HepG2 (cell line): ENCODE measurements around the gene ARHGEF40. TPM values are rescaled to one million over a fixed set of nuclear protein-coding genes. Genes with fewer than 3 reads are reported as not detected.
A peak's percentile ranks its signal among the peaks of the same experiment; 100 is the strongest.

ENCODE experiments used
- CBX2 ChIP-seq, 2 experiments: fragments of 200-600 bp in 1 of 2; sonication (generic); formaldehyde crosslinking in 1 of 2; IDR thresholded peaks; 2 replicates each; pipeline versions ENCODE4 v1.7.0 to v1.8.1; 2018 to 2022; ENCODE audit warnings: low read depth in 2 of 2, low read length in 1 of 2, mild to moderate bottlenecking in 1 of 2, missing genetic modification reagents in 1 of 2
- FOXP1 ChIP-seq, 2 experiments: fragments of 450-650 bp in 1 of 2; IDR thresholded peaks; 2 replicates each; pipeline ENCODE4 v1.6.1; 2017 to 2018; ENCODE audit warnings: antibody characterized with exemption in 1 of 2
- RFX1 ChIP-seq: fragments of 450-650 bp; IDR thresholded peaks from 2 replicates; pipeline ENCODE4 v1.6.1; 2017
- SRF ChIP-seq: IDR thresholded peaks from 2 replicates; pipeline ENCODE4 v1.6.1; 2011; ENCODE audit warnings: mild to moderate bottlenecking, low read depth, low read length, moderate library complexity
- TAF15 ChIP-seq: fragments of 200-400 bp; formaldehyde crosslinking; IDR thresholded peaks from one replicate; pipeline ENCODE4 v1.6.1; 2018; ENCODE audit warnings: mild to moderate bottlenecking, low read depth, low read length; ENCODE audit not compliant: poor library complexity, severe bottlenecking
- TBX3 ChIP-seq: fragments of 450-650 bp; IDR thresholded peaks from 2 replicates; pipeline ENCODE4 v1.6.1; 2017; ENCODE audit warnings: antibody characterized with exemption, mild to moderate bottlenecking, inconsistent platforms, borderline replicate concordance
- ZFP36 ChIP-seq: fragments of 150-350 bp; IDR thresholded peaks from 2 replicates; pipeline ENCODE4 v1.6.1; 2018; ENCODE audit warnings: borderline replicate concordance, low read length, low read depth; ENCODE audit not compliant: partially characterized antibody
- ZNF232 ChIP-seq: sonication (generic); formaldehyde crosslinking; IDR thresholded peaks from 2 replicates; pipeline ENCODE4 v1.4.0; 2020; ENCODE audit warnings: missing genetic modification reagents, borderline replicate concordance
- ZNF235 ChIP-seq: sonication (generic); formaldehyde crosslinking; IDR thresholded peaks from 2 replicates; pipeline ENCODE4 v1.8.1; 2023; ENCODE audit warnings: mild to moderate bottlenecking, missing genetic modification reagents, borderline replicate concordance
- ZNF292 ChIP-seq: sonication (generic); formaldehyde crosslinking; IDR thresholded peaks from 2 replicates; pipeline ENCODE4 v1.8.1; 2022; ENCODE audit warnings: mild to moderate bottlenecking, low read depth, missing genetic modification reagents, borderline replicate concordance
- ZNF567 ChIP-seq: sonication (generic); formaldehyde crosslinking; IDR thresholded peaks from 2 replicates; pipeline ENCODE4 v1.8.1; 2023; ENCODE audit warnings: mild to moderate bottlenecking, missing genetic modification reagents, borderline replicate concordance
- ZNF790 ChIP-seq: sonication (generic); formaldehyde crosslinking; IDR thresholded peaks from 2 replicates; pipeline ENCODE4 v1.8.0; 2022; ENCODE audit warnings: missing genetic modification reagents, mild to moderate bottlenecking, borderline replicate concordance
- polyA plus RNA-seq, 8 experiments: library from polyadenylated mRNA; depleted of rRNA in 3 of 8; stranded (reverse) in 7 of 8; unstranded in 1 of 8; fragments of >200 nt; fragmentation: Illumina TruSeq in 4 of 8; extraction: Trizol in 4 of 8; gene quantifications; 2 replicates each; pipeline versions ENCODE4 v1.2.1 to v1.2.3, GENCODE V29; 2011 to 2016; ENCODE audit warnings: low read depth in 4 of 8, missing spikeins in 1 of 8, mixed read lengths in 1 of 8; ENCODE audit not compliant: insufficient read depth in 1 of 8
- total RNA-seq, 5 experiments: library from RNA; depleted of rRNA; stranded (reverse); fragments of >200 nt; fragmentation: Illumina TruSeq; extraction: Trizol; gene quantifications; 2 replicates each; pipeline ENCODE4 v1.2.3, GENCODE V29; 2016; ENCODE audit warnings: low read depth in 1 of 5
- TF ChIP-seq, protein P1 (sequence below): sonication (generic); formaldehyde crosslinking; IDR thresholded peaks from 2 replicates; pipeline ENCODE4 v1.8.0; 2022; ENCODE audit warnings: mild to moderate bottlenecking, missing genetic modification reagents, borderline replicate concordance
- TF ChIP-seq, protein P2 (sequence below): sonication (generic); formaldehyde crosslinking; IDR thresholded peaks from 2 replicates; pipeline ENCODE4 v1.5.1; 2020; ENCODE audit warnings: missing genetic modification reagents, mild to moderate bottlenecking, borderline replicate concordance
- TF ChIP-seq, protein P3 (sequence below): sonication (generic); formaldehyde crosslinking; IDR thresholded peaks from 2 replicates; pipeline ENCODE4 v1.4.0; 2020; ENCODE audit warnings: missing genetic modification reagents, mild to moderate bottlenecking, borderline replicate concordance
- TF ChIP-seq, protein P4 (sequence below): sonication (generic); formaldehyde crosslinking; IDR thresholded peaks from 2 replicates; pipeline ENCODE4 v1.5.1; 2020; ENCODE audit warnings: mild to moderate bottlenecking, moderate library complexity, missing genetic modification reagents
- TF ChIP-seq, protein P5 (sequence below): sonication (generic); formaldehyde crosslinking; IDR thresholded peaks from 2 replicates; pipeline ENCODE4 v1.4.0; 2020; ENCODE audit warnings: missing genetic modification reagents

ARHGEF40 gene
- total and polyA plus RNA-seq, 2 of the 13 experiments (the other 11 are each of a cell fraction or from before 2014, with no cell fraction given), result 28.1 to 78.1 TPM

DNA sequence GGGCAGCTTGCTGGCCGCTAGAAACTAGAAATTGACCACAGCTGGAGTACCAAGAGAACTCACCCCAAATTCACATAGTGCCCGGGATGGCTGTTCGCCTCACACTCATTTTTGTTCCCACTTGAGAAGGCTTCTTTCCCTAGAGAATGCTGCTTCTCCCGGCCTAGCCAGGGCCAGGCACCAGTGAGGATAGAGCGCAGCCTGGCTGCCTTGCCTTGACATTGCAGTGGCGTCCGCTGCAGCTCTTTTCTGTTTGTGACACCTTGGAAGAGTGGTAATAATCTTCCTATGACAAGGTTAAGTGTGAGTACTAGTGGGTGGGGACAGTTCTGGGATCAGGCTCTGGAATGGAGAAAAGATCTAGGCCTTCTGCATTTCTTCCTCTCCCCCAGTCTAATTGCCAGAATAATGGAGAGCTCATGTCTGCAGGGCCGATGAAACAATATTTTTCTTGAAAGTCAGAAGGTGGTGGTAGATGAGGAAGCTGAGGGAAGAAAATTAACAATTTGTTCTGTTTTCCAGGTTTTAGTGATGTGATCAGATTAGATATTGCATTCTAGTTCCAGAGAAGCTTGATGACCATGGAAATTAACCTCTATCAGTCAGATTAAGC, 34.5 kb downstream of the ARHGEF40 start (continued):
- TF ChIP-seq ZNF567 (CRISPR knock-in tag), result no peak
- TF ChIP-seq, protein P1, sequence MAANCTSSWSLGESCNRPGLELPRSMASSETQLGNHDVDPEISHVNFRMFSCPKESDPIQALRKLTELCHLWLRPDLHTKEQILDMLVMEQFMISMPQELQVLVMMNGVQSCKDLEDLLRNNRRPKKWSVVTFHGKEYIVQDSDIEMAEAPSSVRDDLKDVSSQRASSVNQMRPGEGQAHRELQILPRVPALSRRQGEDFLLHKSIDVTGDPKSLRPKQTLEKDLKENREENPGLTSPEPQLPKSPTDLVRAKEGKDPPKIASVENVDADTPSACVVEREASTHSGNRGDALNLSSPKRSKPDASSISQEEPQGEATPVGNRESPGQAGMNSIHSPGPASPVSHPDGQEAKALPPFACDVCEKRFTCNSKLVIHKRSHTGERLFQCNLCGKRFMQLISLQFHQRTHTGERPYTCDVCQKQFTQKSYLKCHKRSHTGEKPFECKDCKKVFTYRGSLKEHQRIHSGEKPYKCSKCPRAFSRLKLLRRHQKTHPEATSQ, result no peak
- TF ChIP-seq, protein P2, sequence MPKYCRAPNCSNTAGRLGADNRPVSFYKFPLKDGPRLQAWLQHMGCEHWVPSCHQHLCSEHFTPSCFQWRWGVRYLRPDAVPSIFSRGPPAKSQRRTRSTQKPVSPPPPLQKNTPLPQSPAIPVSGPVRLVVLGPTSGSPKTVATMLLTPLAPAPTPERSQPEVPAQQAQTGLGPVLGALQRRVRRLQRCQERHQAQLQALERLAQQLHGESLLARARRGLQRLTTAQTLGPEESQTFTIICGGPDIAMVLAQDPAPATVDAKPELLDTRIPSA (CRISPR knock-in tag), result no peak
- no peak for TF ChIP-seq CBX2 (IDR thresholded peaks at IDR 0.05; ENCODE audit: low read depth, low read length)
- no peak for TF ChIP-seq CBX2 (CRISPR knock-in tag; IDR thresholded peaks at IDR 0.05; ENCODE audit: low read depth)
- TF ChIP-seq ZNF790 (CRISPR knock-in tag), result no peak
- TF ChIP-seq ZFP36, result no peak
- no peak for TF ChIP-seq ZNF232 (CRISPR knock-in tag)
- no peak for TF ChIP-seq TAF15
- TF ChIP-seq RFX1, result no peak
- TF ChIP-seq, protein P3, sequence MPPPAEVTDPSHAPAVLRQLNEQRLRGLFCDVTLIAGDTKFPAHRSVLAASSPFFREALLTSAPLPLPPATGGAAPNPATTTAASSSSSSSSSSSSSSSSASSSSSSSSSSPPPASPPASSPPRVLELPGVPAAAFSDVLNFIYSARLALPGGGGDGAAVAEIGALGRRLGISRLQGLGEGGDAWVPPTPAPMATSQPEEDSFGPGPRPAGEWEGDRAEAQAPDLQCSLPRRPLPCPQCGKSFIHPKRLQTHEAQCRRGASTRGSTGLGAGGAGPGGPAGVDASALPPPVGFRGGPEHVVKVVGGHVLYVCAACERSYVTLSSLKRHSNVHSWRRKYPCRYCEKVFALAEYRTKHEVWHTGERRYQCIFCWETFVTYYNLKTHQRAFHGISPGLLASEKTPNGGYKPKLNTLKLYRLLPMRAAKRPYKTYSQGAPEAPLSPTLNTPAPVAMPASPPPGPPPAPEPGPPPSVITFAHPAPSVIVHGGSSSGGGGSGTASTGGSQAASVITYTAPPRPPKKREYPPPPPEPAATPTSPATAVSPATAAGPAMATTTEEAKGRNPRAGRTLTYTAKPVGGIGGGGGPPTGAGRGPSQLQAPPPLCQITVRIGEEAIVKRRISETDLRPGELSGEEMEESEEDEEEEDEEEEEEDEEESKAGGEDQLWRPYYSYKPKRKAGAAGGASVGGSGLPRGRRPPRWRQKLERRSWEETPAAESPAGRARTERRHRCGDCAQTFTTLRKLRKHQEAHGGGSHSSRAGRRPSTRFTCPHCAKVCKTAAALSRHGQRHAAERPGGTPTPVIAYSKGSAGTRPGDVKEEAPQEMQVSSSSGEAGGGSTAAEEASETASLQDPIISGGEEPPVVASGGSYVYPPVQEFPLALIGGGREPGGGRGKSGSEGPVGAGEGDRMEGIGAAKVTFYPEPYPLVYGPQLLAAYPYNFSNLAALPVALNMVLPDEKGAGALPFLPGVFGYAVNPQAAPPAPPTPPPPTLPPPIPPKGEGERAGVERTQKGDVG, result no peak
- TF ChIP-seq, protein P4, sequence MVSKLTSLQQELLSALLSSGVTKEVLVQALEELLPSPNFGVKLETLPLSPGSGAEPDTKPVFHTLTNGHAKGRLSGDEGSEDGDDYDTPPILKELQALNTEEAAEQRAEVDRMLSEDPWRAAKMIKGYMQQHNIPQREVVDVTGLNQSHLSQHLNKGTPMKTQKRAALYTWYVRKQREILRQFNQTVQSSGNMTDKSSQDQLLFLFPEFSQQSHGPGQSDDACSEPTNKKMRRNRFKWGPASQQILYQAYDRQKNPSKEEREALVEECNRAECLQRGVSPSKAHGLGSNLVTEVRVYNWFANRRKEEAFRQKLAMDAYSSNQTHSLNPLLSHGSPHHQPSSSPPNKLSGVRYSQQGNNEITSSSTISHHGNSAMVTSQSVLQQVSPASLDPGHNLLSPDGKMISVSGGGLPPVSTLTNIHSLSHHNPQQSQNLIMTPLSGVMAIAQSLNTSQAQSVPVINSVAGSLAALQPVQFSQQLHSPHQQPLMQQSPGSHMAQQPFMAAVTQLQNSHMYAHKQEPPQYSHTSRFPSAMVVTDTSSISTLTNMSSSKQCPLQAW (CRISPR knock-in tag), result no peak
- no peak for TF ChIP-seq SRF
- TF ChIP-seq TBX3, result no peak
- TF ChIP-seq, protein P5, sequence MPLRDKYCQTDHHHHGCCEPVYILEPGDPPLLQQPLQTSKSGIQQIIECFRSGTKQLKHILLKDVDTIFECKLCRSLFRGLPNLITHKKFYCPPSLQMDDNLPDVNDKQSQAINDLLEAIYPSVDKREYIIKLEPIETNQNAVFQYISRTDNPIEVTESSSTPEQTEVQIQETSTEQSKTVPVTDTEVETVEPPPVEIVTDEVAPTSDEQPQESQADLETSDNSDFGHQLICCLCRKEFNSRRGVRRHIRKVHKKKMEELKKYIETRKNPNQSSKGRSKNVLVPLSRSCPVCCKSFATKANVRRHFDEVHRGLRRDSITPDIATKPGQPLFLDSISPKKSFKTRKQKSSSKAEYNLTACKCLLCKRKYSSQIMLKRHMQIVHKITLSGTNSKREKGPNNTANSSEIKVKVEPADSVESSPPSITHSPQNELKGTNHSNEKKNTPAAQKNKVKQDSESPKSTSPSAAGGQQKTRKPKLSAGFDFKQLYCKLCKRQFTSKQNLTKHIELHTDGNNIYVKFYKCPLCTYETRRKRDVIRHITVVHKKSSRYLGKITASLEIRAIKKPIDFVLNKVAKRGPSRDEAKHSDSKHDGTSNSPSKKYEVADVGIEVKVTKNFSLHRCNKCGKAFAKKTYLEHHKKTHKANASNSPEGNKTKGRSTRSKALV (CRISPR knock-in tag), result no peak
- peak; percentile 0; the same call in 1 of the 2 replicates for TF ChIP-seq ZNF235
- TF ChIP-seq FOXP1 (IDR thresholded peaks at IDR 0.05), result no peak
- no peak for TF ChIP-seq FOXP1 (CRISPR knock-in tag; IDR thresholded peaks at IDR 0.05)
- peak; percentile 22; the same call in 1 of the 2 replicates for TF ChIP-seq ZNF292 (CRISPR knock-in tag)
